ENCODE data around the gene PRMT2.
"Not testable (repeated sequence)": the region's sequence is repeated elsewhere in the genome, so short reads cannot be mapped to it uniquely, and the experiment has no call there.

PRMT2 gene

DNA sequence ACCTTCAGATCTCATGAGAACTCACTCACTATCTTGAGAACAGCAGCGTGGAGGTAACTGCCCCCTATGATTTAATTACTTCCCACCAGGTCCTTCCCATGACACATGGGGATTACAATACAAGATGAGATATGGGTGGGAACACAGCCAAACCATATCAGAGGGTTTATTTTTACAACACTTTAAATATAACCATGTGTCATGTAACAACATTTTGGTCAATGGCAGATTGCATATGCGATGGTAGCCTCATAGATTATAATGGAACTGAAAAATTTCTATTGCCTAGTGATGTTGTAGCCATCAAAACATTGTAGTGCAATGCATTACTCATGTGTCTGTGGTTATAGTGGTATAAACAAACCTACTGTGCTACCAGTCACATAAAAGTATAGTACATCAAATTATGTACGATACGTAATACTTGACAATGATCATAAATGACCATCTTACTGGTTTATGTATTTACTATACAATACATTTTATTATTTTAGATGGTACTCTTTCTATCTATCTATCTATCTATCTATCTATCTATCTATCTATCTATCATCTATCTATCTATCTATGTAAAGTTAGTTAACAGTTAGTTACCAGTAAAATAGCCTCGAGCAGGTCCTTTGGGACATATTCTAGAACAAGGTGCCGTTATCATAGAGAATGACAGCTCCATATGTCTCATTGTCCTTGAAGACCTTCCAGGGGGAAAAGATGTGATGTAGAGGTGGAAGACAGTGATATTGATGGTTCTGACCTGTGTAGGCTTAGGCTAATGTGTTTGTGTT is 18.0 kb upstream of the PRMT2 start:
- no peak for DNase-seq (ENCODE audit: low read depth)

DNA sequence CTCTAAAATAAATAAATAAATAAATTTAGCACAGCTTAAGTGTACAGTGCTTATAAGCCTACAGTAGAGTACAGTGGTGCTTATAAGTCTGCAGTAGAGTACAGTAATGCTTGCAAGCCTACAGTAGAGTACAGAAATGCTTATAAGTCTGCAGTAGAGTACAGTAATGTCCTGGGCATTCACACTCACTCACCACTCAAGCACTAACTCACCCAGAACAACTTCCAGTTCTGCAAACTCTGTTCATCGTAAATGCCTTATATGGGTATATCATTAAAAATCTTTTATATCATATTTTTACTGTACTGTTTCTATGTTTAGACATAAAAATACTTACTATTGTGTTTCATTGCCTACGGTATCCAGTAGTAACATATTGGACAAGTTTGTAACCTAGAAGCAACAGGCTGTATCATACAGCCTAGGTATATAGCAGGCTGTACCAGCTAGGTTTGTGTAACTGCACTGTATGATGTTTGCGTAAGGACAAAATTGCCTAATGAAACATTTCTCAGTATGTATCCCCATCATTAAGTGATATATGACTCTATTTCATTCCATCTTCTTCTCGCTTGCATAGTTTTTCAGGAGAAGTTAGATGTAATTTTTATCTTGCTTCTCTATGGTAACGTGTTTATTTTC is 16.6 kb upstream of the PRMT2 start:
- DNase-seq (ENCODE audit: low read depth) = no peak

DNA sequence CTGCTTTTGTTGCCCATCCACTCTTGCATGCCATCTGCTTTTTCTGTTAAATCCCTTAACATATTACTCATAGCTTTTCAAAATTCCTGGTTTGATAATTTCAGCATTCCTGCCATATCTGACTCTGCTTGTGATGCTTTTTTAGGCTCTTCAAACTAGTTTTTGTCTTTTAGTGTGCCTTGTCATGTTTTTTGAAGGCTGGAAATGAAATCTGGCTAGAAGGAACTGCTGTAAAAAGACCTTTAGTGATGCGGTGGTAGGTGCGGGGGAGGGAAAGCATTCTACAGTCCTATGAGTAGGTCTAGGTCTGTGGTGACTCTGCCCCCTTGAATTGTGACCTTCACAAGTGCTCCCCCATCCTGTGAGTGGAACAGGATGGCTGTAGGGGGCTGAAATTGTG is 15.6 kb upstream of the PRMT2 start:
- no peak for DNase-seq (ENCODE audit: low read depth)

DNA sequence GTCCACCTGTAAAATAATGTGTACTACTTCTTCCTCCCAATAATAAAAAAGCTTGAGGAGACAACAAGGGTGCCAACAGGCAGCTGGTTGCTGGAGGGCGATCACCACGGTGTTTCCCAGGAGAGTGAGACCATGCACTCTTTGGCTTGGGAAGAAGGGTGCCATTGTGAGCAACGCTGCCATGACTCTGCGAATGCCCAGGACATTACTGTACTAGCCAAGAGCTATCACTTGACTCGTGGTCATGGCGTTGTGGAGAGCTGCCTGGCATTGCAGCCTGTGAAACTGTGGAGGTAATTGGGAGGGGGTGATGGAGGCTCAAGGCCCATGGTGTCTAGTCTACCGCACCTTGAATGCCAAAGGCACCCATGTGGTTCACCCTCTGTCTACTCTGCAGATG is 14.6 kb upstream of the PRMT2 start:
- no peak for DNase-seq (ENCODE audit: low read depth)

DNA sequence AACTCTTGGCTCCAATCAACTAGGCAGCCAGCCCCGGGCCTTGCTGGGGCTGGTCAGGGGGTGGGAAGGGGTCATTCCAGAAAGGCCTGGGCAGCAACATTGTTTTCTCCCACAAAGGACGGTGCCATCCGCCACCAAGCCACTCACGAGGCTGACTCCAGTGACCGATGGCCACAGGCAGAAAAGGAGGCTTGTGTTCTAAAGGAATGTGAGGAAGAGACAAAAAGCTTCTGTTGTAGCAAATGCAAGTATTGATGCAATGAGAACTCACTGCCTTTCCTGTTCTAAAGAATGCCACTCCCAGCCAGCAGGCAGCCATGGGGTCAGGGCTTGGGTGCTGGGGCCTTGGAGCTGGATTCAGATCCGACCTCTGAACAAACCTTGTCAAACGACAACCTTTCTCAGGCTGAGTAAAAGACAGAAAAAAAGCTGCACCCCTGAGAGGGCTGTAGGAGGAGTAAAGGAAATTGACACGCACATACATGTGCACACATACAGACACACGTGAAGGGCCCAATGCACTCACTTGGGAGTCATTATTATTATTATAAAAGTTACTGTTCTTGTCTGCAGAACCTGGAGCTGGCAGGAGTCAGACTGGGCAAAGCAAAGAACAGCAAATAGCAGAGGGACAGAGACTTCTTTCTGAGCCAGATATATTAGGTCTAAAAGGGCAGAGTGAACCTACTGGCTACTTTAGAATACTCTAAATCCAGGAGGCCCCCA is 13.9 kb upstream of the PRMT2 start:
- no peak for DNase-seq (ENCODE audit: low read depth)

DNA sequence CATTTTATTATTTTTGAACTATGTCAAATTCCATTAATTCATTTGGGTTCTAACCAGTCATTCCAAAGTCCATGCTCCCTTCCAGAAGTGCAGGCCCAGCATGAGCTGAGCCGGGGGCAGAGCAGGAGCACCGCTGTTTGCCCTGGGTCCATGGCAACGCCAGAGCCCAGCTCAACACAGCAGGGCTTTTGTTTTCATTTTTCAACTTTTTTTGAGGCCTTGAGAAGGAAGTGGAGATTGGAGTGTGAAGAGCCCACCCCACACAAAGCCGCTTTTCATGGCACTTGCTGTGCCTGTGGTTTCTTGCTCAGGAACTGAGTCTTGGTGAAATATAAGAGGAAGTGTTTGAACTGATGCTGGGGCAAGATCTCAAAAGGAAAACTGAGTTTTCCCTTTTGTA is 13.2 kb upstream of the PRMT2 start:
- no peak for DNase-seq (ENCODE audit: low read depth)

DNA sequence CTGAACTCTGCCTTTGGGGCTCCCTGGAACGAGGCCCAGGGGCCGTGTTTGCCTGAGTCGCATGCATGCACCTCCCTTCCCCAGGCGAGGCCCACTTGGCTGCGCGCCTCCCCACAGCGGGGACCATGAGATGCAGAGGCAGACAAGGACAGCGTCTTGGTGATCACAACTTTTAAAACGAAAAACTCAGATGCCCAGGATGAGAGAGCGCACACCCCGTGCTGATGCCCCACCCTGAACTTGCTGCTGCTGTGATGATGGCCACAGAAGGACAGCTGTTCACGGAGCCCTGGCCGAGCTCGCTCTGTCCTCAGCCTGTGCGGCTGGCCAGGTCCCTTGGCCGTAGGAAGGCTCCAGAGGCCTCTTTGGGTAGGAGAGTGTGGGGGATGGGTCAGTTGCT is 11.4 kb upstream of the PRMT2 start:
- DNase-seq (ENCODE audit: low read depth) = no peak

DNA sequence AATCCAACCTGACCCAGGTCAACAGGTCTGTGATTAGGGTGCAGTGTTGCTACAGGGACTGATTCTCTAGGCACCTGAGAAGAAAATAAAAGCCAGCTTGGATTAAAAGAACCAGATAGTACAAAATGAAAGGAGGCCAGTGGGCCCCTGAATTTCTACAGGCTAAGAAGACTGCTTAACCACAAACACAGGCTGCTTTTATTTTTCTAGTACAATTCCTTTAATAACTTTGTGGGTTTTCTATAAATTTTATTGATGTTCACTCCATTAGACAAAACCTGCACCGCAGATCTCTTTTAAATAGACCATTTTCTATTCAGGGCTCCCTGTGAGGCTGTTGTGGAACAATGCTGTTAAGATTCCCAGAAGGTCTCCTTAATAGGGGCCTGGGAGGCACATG is 9.7 kb upstream of the PRMT2 start:
- no peak for DNase-seq (ENCODE audit: low read depth)

DNA sequence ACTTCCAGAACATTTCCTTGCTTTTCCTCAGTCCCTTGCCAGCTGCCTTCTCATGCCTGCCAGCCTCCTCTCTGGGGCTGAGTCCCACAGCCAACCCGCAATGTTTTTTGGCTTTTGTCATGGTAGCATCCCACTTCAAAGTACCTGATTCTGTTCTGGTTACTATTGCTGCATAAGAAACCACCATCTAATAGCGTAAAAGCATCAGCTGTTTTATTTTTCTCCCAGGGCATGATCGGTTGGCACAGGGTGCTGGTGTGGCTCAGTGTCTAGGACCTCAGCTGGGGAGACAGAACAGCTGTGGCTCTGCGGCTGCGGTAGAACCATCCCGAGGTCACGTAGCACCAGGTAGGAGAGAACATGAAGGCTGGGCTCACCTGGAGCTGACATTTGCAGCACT is 8.9 kb upstream of the PRMT2 start:
- DNase-seq (ENCODE audit: low read depth) = no peak

DNA sequence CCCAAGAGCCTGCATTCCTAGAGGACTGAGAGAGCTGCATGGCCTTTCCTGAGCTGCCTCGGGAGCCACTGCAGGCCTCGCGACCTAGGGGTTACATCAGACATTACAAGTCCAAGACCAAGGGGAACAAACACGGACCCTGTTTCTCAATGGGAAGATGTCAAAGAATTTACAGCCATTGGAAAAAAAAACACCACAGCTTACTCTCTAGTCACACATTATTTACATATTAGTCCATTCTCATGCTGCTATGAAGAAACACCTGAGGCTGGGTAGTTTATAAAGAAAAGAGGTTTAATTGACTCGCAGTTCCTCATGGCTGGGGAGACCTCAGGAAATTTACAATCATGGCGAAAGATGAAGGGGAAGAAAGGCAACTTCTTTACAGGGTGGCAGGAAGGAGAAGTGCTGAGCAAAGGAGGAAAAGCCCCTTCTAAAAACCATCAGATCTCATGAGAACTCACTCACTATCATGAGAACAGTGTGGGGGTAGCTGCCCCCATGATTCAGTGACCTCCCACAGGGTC is 8.4 kb upstream of the PRMT2 start:
- DNase-seq (ENCODE audit: low read depth) = no peak

DNA sequence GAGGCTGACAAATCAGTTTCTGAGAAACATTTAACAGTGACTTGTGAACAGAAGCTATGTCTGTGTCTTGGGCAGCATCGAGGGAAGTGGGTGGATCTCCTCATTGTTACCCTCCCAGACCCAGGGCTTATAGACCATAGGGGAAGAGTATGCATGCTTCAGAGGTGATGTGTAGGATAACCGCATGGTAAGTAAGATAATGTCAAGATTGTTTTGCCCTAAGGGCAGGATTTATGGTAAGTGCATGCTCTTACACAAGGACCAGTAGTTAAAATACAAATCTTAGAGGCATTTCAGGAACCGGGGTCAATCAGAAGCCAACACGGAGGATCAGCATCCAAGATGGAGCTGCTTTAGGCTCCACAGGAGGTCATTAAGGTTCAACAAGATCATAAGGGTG is 7.7 kb upstream of the PRMT2 start:
- DNase-seq (ENCODE audit: low read depth) = no peak

DNA sequence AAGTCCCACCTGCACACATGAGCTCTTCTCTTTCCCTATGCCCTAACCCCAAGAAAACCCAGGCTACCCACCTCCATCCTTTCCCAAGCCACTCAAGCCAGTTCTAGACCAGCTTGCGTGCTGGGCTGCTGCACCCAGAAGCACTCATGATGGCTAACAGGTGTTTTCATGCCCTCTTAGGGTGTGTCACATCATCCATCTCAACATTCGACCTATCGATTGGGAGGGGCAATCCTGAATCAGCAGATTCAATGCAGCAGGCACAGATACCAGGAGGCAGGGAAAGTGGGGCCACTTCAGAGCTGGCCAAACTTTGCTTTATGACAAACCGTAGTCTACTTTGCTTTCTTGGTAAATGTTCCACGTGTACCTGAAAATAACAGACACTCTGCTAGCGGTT is 6.6 kb upstream of the PRMT2 start:
- DNase-seq (ENCODE audit: low read depth) = no peak

DNA sequence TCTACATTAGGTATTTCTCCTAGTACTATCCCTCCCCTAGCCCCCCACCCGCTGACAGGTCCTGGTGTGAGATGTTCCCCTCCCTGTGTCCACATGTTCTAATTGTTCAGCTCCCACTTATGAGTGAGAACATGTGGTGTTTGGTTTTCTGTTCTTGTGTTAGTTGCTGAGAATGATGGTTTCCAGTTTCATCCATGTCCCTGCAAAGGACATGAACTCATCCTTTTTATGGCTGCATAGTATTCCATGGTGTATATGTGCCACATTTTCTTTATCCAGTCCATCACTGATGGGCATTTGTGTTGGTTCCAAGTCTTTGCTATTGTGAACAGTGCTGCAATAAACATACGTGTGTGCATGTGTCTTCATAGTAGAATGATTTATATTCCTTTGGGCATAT is 4.6 kb upstream of the PRMT2 start:
- not testable (repeated sequence) for DNase-seq (ENCODE audit: low read depth)

DNA sequence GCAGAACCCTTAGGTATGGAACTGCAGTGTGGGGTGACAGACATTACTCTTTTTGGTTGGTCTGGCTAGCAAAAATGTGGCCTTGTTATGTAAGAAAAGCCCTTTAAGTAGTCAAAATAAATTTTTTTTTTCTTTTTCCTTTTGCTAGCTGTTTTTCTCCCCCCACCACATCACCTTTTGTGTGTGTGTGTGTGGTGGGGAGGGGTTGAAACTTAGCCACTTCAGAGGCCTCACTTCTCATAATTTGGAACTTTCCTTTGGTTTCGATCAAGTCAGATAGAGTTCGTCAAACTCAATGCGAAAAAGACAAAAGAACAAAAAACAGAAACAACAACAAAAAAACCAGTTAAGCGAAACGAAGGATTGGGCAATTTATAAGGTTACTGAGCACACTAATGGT is 1.9 kb upstream of the PRMT2 start:
- DNase-seq (ENCODE audit: low read depth) = no peak

DNA sequence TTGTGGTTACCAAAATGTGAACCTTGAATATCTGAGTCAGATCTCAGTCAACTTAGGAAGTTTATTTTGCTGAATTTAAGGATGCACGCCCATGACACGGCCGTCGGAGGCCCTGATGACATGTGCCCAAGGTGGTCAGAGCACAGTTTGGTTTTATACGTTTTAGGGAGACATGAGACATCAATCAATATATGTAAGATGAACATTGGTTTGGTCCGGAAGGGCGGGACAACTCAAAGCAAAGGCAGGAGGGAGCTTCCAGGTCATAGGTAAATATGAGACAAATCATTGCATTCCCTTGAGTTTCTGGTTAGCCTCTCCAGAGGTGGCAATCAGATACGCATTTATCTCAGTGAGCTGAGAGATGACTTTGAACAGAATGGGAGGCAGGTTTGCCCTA is 1.0 kb upstream of the PRMT2 start:
- no peak for DNase-seq (ENCODE audit: low read depth)

DNA sequence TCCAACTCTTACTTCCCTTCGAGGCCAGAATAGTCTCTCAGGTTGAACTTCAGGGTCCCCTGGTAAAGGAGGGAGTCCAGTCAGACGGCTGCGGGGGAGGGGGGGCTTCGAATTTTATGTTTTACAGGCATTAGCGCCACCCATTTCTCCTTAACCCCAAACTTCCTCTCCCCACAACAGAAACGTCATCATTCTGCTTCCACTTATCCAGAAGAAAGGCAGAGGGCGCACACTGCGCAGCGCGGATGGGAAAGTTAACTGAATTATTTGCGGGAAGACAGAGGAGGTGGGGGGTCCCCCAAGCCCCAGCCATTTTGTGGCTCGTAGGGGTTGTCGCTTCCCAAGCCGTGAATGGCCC is 529 bp upstream of the PRMT2 start:
- no peak for DNase-seq (ENCODE audit: low read depth)

DNA sequence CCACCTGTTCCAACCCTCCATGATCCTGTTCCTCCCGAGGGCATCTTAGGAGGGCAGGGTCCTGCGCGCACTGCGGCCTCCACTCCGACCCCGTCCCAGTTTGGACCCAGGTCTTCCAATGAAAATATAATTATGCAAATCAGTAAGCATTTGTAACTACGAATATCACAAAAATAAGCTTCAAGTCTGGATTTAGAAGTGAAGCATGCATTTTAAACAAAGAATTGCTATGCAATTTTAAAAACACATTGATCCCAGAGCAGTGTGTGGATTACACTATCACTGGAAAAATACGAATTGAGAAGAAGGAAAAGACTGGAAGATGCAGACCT is 673 bp downstream of the PRMT2 start:
- DNase-seq (ENCODE audit: low read depth) = no peak

DNA sequence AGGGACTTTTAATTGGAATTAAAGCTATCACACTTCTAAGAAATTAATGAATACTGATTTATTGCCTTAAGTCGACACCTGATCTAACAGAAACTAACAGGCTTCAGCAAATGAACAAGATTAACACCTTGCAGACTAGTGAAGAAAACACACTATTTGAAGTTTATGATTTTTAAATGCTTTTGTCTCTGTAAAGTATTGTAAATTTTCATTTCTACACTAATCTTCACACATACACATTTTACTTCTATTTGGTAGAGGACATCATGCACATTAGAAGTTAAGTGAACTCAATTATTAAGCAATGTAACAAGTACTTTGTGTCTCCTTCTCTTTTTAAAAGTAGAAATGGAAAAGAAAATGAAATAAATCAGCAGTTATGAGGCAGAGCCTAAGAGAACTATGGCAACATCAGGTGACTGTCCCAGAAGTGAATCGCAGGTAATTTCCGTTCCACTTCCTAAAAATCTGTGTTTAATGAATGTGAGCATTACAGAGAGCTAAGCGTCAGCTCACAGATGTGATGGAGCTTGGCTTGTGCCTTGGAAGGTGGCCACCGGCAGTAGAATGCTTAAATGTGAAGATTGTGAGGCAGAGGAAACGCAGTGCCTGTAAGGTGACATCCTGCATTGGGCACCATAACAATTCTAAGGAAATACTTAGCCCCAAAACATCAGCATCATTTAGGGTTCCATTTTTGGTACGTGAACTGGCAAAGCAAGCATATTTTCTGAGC is 1.2 kb downstream of the PRMT2 start:
- DNase-seq (ENCODE audit: low read depth) = no peak

DNA sequence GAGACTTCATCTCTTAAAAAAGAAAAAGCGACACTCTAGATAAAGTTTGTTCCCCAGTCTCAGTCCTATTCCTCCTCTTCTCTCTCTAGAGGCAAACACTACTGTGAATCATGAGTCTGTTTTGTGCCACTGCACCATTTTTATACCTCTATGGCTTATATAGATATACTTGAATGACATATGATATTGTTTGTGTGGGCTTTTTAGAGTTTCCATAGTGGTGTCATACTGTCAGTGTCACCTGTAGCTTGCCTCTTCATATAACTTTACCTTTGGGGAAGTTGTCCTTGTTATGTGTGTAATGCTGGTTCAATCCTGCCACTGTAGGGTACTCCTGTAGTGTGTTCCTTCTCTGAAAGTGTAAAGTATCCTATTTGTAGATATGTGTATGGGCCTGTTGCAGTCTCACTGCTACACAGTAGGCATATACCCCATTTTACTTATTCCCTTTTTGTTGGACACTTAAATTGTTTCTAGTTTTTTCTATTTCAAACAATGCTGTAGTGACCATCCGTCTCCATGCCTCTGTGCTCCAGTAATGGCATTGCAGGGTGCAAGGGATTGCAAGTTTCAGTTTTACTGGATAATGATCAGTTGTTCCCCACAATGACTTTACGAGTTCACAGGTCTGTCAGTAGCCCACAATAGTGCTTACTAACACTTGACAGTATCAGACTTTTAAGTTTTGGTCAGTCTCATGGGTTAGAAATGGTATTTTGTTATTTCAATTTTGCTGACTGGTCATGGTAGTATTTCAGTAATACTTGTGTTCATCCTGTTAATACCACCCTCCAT is 2.7 kb downstream of the PRMT2 start:
- DNase-seq (ENCODE audit: low read depth) = no peak

DNA sequence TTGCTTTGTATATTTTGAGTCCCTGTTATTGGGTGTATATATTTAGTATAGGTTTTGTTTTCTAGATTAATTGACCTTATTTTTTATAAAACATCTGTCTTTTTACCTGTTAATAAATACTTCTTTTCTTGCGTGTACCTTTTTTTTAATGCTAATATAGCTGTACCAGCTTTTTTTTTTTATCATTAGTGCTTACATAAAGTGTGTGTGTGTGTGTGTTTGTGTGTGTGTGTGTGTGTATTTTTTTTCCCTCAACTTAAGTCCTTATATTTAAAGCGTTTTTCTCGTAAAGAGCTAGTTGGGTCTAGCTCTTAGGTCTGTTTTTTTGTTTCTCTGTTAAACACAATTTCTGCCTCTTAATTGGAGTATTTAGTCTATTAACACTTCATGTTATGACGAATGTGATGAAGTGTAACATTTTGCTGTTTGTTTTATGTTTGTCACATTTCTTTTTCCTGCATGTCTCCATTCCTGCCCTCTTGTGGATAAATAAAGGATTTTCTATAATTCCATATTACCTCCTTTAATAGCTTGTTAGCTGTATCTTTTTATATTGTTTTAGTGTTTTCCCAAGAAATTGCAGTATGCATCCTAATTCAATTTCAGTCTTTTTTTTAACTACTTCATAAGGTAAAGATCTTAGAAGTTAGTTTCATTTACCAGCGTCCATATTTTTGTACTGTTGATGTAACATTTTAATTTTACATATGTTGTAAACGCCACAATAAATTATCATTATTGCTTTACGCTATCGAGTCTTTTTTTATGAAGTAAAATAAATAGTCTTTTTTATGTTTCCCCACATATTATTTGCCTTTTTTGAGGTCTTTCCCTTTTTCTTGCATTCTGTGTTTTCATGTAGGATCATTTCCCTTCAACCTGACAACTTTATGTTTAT is 4.3 kb downstream of the PRMT2 start:
- no peak for DNase-seq (ENCODE audit: low read depth)

DNA sequence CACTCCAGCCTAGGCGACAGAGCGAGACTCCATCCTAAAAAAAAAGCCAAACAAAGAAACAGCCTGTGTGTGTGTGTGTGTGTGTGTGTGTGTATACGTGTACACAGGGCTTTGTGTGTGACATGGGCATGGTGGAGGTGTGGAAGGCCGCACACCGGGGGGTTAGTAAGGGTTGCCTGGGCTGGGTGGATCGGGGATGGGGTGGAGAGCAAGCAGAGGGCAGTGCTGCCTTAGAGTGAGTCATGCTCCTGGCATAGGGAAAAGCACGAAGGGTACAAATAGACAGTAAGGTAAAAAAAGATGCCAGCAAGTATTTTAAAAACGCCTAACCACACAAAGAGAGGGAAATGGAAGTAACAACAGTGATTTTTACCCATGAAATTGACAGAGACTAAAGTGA is 6.2 kb downstream of the PRMT2 start:
- DNase-seq (ENCODE audit: low read depth) = no peak

Measured in activated T-cell treated with anti-CD3 and anti-CD28 coated beads for 1 hour (primary cell).